Small intestine (tissue), 7 donors: Measurements from ENCODE around the gene INAFM2. TPM values are rescaled to one million over a fixed set of nuclear protein-coding genes. Genes with fewer than 3 reads are reported as not detected.

Source experiments
- DNase-seq, 2 donors: peaks; one replicate each; pipeline versions ENCODE4 v3.0.0 to v3.0.0-alpha.2; 2013
- FAIRE-seq: peaks from 2 replicates; lab custom pipeline; 2012; peaks lifted over from hg19 to GRCh38; lab: Jason Lieb, UNC
- H3K27ac ChIP-seq, 3 donors: one replicate each; pipeline ENCODE4 v1.5.1; 2013; ENCODE audit warnings: low read length in 2 of 3, mild to moderate bottlenecking in 2 of 3, control low read depth in 1 of 3, inconsistent platforms in 1 of 3, low read depth in 1 of 3, moderate library complexity in 1 of 3
- H3K27me3 ChIP-seq, 3 donors: one replicate each; pipeline ENCODE4 v1.6.1; 2013; ENCODE audit warnings: low read length in 3 of 3, inconsistent platforms in 1 of 3; ENCODE audit not compliant: control insufficient read depth in 3 of 3, insufficient read depth in 3 of 3
- H3K36me3 ChIP-seq, 3 donors: one replicate each; pipeline ENCODE4 v1.6.1; 2013; ENCODE audit warnings: low read length in 3 of 3, inconsistent platforms in 1 of 3, low read depth in 1 of 3, mild to moderate bottlenecking in 1 of 3, moderate library complexity in 1 of 3; ENCODE audit not compliant: control insufficient read depth in 3 of 3, insufficient read depth in 2 of 3
- H3K4me1 ChIP-seq, 3 donors: one replicate each; pipeline ENCODE4 v1.6.1; 2013; ENCODE audit warnings: low read length in 2 of 3, inconsistent platforms in 1 of 3, low read depth in 1 of 3, mild to moderate bottlenecking in 1 of 3, moderate library complexity in 1 of 3; ENCODE audit not compliant: control insufficient read depth in 3 of 3, insufficient read depth in 2 of 3
- H3K4me3 ChIP-seq, 3 donors: one replicate each; pipeline ENCODE4 v1.5.1; 2013; ENCODE audit warnings: low read length in 3 of 3, control low read depth in 1 of 3, inconsistent platforms in 1 of 3, low read depth in 1 of 3, mild to moderate bottlenecking in 1 of 3, moderate library complexity in 1 of 3
- H3K9me3 ChIP-seq, 2 donors: one replicate each; pipeline ENCODE4 v1.6.1; 2013; ENCODE audit warnings: low read depth in 1 of 2, low read length in 1 of 2; ENCODE audit not compliant: control insufficient read depth in 2 of 2, insufficient read depth in 1 of 2
- WGBS, 3 donors: extraction: QIAGEN DNeasy Blood & Tissue Kit; methylation state at CpG; one replicate each; pipeline ENCODE4 v1.1.7; 2013; 5-methylcytosine and 5-hydroxymethylcytosine counted together
- polyA plus RNA-seq, 4 donors: library from polyadenylated mRNA; stranded (reverse) in 3 of 4; unstranded in 1 of 4; fragments of 200-250 nt in 3 of 4; fragments of 120-200 nt in 1 of 4; gene quantifications; one replicate each; pipeline versions ENCODE4 v1.2.1 to v1.2.3, GENCODE V29; 2013
- donor health status: healthy with polysubstance abuse.
- donor health status: control.
- donor health status: control.
- donor health status: Bipolar disorder and iron deficiency.
- donor health status: healthy.

INAFM2 gene
- polyA plus RNA-seq, 4 donors, result 4.7 to 10.6 (median 6.5) TPM

DNA sequence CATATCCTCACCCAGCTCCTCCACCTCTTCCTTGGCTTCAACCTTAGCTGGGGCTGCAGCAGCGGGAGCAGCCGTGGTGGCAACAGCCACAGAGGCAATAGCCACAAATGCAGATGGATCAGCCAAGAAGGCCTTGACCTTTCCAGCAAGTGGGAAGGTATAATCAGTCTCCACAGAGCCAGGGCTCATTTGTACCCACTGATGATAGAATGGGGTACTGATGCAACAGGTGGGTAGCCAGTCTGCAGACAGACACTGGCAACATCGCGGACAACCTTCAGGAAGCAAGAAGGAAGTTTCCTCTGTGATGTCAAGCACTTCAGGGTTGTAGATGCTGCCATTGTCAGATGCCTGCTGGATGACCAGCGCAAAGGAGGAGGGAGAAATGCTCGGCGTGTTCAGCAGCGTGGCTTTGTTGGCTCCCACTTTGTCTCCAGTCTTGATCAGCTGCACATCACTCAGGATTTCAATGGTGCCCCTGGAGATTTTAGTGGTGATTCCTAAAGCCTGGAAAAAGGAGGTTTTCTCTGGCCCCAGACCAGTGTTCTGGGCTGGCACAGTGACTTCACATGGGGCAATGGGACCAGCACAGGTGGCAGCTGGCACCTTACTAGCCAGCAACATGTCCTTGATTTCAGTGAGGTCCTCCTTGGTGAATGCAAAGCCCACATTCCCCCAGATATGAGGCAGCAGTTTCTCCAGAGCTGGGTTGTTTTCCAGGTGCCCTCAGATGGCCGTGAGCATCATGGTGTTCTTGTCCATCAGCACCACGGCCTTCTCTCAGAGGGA is 10.9 kb upstream of the INAFM2 start:
- WGBS, 3 donors, result 87 to 91% (median 90%) methylated on average over 10 of the region's 10 CpGs
- FAIRE-seq (no peak), DNase-seq (no peak)
- Histone ChIP-seq H3K27me3 (peaks cover 0 to 9% (median 0%) of the 10 kb centered on the region in 3 donors), H3K36me3 (no peaks in the 10 kb centered on the region), H3K27ac (no peak overlapping the region), H3K4me3 (no peak overlapping the region), H3K4me1 (peaks cover 0 to 2% (median 0%) of the 10 kb centered on the region in 3 donors), H3K9me3 (no peaks in the 10 kb centered on the region)

DNA sequence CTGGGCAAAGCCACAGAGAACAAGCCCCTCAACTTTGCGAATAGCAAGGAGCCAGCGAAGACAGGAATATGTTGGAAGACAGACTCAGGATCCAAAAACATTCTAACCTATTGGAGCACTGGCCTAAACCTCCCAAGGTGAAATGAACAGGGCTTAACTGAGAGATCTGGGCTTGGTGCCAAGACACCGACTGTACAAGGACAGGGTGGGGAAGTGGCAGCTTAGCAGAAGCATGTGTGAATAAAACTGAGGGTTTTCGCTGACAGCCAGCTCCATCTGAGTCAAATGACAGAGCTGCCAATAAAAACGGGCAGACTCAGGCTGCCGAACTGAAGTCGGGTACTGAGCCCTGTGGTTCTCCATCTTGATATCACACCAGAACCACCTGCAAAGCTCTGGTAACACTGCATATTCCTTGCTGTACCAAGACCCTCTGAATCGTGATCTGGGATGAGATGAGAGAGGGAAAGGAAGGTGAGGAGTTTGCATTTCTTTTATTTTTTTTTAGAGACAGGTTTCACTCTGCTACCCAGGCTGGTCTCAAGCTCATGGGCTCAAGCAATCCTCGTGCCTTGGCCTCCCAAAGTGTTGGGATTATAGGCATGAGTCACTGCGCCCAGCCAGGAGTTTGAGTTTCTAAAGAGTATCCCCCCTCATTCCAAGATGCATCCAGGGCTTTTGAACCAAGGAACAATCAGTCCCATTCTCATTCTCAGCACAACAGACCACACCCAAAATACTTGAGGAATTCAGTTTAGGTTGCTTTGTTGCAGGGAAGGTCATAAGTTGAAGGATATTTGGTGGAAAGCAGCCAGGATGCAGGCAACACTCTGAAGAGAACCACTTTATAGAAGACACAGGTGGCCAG is 9.7 kb upstream of the INAFM2 start:
- 23 to 39% (median 27%) methylated on average over 10 of the region's 10 CpGs for WGBS, 3 donors
- FAIRE-seq (no peak), DNase-seq (peak; percentile 51 to 85)
- H3K27me3 ChIP-seq, result peaks cover 0 to 9% (median 0%) of the 10 kb centered on the region in 3 donors
- no peaks in the 10 kb centered on the region for H3K4me1 ChIP-seq
- H3K27ac ChIP-seq, result no peak overlapping the region
- H3K36me3 ChIP-seq, result no peaks in the 10 kb centered on the region
- H3K9me3 ChIP-seq, result no peaks in the 10 kb centered on the region
- no peak overlapping the region for H3K4me3 ChIP-seq

DNA sequence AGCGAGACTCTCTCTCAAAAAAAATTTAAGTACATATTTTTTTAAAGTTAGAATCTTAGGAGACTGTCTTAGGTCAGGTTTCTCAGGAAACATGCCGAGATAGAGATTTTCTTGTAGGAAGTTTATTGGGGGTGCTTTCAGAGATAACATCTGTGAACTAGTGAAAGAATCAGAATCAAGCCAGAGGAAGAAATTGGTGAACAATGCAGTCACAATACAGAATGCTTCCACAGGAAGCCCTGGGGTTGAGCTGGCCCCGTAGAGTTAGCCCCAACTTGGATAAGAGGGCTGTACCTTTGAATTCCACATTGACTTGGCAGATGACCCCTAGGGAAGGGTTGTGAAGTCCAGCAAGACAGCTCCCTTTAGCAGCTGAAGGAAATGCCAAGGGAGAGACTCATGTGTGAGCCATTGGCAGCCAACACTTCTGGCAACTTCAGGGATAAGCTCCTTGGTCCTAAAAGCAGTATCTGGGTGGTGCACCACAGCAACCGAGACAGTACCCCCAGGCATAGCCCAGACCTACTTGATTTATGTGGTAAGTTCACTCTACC is 8.7 kb upstream of the INAFM2 start:
- WGBS, 3 donors, result 80 to 91% (median 86%) methylated on average over 4 of the region's 4 CpGs
- H3K27ac ChIP-seq, result no peak overlapping the region
- no peak for FAIRE-seq
- no peaks in the 10 kb centered on the region for H3K36me3 ChIP-seq
- H3K4me1 ChIP-seq, result no peaks in the 10 kb centered on the region
- H3K4me3 ChIP-seq, result no peak overlapping the region
- peaks cover 0 to 9% (median 0%) of the 10 kb centered on the region in 3 donors for H3K27me3 ChIP-seq
- H3K9me3 ChIP-seq, result no peaks in the 10 kb centered on the region
- DNase-seq, result no peak

DNA sequence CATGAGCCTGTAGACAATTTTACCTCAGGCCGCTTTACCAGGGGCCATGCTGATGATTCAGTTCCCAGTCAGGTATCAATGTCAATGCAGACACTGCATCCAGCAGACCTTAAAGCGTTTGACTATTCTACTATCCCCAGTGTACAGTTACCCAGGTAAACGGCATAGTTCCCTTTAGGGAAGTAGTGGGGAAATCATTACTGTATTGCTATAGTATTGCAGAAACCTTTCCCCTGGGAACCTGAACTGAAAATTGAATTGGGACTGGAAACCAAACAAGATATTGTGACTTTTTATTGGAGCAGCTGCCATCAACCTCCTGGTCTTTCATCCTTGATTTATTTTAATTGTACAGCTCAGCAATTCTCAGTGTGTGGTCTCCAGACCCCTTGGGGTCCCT is 6.6 kb upstream of the INAFM2 start:
- 80 to 83% (median 82%) methylated on average over 3 of the region's 3 CpGs for WGBS, 3 donors
- H3K36me3 ChIP-seq, result no peaks in the 10 kb centered on the region
- no peak for FAIRE-seq

DNA sequence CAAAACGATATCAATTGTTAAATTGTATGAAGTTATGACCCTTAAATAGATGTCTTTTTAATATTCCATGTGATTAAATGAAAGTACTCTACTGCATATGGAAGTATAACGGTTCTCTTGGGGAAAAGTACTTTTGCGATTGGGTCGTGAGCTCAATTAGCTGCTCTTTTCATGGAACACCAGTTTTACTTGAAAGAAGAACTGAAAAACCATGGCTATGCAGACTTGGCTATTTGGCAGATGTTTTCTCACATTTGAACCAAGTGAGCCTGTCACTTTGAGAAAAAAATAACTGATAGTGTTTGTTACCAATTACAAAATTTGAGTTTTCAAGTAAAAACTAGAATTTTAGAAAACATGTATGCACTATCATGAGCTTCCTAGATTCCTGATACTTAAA is 5.9 kb upstream of the INAFM2 start:
- DNase-seq, result no peak

More for the DNA sequence above, 6.6 kb upstream of the INAFM2 start:
- Histone ChIP-seq H3K27ac (no peak overlapping the region), H3K4me1 (no peaks in the 10 kb centered on the region), H3K9me3 (no peaks in the 10 kb centered on the region), H3K27me3 (peaks cover 0 to 3% (median 0%) of the 10 kb centered on the region in 3 donors), H3K4me3 (no peak overlapping the region)
- DNase-seq, result no peak

DNA sequence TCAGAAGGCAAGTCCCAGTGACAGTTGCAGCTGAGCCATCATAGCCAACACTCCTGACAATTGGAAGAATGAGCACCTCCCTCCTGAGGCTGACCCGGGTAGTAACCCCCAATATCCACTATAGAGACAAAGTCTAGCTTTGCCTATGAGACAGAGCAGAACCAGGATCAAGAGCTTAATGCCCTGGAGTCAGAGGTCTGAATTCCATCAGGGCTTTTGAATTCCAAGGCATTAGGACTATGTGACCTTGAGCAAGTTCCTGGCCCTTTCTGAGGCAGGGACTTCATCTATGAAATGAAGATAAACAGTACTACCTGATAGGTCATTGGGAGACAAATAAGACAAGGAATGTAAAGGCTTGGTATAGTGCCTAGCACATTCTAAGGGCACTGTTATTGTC is 3.1 kb upstream of the INAFM2 start:
- Histone ChIP-seq H3K9me3 (no peaks in the 10 kb centered on the region), H3K36me3 (no peaks in the 10 kb centered on the region), H3K27ac (no peak overlapping the region), H3K4me1 (peaks cover 3 to 15% (median 4%) of the 10 kb centered on the region in 3 donors), H3K4me3 (no peak overlapping the region), H3K27me3 (peaks cover 0 to 11% (median 0%) of the 10 kb centered on the region in 3 donors)
- no peak for DNase-seq
- WGBS, 3 donors, result 90 to 100% (median 94%) methylated on average over 1 of the region's 1 CpG
- no peak for FAIRE-seq

More for the DNA sequence above, 5.9 kb upstream of the INAFM2 start:
- H3K36me3 ChIP-seq, result no peaks in the 10 kb centered on the region
- no peak overlapping the region for H3K4me3 ChIP-seq
- FAIRE-seq, result no peak
- no peaks in the 10 kb centered on the region for H3K27me3 ChIP-seq
- H3K4me1 ChIP-seq, result peaks cover 0 to 4% (median 0%) of the 10 kb centered on the region in 3 donors
- no peak overlapping the region for H3K27ac ChIP-seq
- H3K9me3 ChIP-seq, result no peaks in the 10 kb centered on the region
- WGBS, 3 donors, result 75 to 83% (median 81%) methylated on average over 4 of the region's 4 CpGs

DNA sequence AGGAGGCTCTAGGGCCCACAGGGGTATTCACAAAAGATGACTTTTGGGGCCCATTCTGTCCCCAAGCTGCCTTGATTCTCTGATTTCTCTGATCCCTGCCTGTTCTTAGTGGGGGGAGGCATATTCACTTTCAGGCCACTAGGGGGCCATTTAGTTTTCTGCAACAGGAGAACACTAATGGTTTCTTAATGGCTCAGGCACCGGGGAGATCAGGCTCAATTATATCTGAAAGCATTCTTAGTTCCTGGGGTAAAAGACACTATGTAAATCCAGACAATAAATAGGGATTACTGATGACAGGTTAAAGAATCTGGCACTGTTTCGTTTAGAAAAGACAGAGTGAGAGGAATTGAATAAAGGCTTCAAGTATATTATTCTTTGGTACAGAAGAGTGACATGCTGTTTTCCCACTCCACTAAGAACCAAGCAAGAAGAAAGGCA is 2.5 kb upstream of the INAFM2 start:
- no peak for FAIRE-seq
- no peak overlapping the region for H3K27ac ChIP-seq
- H3K4me3 ChIP-seq, result no peak overlapping the region
- DNase-seq, result peak; percentile 70 to 75
- H3K27me3 ChIP-seq, result peaks cover 0 to 12% (median 0%) of the 10 kb centered on the region in 3 donors
- H3K36me3 ChIP-seq, result no peaks in the 10 kb centered on the region
- no peaks in the 10 kb centered on the region for H3K9me3 ChIP-seq
- 0 to 3% (median 1%) methylated on average over 2 of the region's 2 CpGs for WGBS, 3 donors
- H3K4me1 ChIP-seq, result peaks cover 3 to 15% (median 6%) of the 10 kb centered on the region in 3 donors
